GM12872 (cell line): ENCODE results near the gene ARHGEF1.

Source experiments
- CTCF ChIP-seq: IDR thresholded peaks from 3 replicates; pipeline ENCODE4 v1.5.1; 2011; ENCODE audit warnings: low read depth, mild to moderate bottlenecking, low read length, moderate library complexity; ENCODE audit not compliant: insufficient read depth

Gene ARHGEF1

GRCh38 chr19:41947091-41947490 lies 64.1 kb downstream of the ARHGEF1 start:
- TF ChIP-seq CTCF: no peak

- TF ChIP-seq CTCF: peak; percentile 100
Observed at GRCh38 chr19:41951686-41952172, 68.7 kb downstream of the ARHGEF1 start.

- no peak for TF ChIP-seq CTCF
Observed at GRCh38 chr19:41955521-41955920, 72.5 kb downstream of the ARHGEF1 start.

- no peak for TF ChIP-seq CTCF
Observed at GRCh38 chr19:41956621-41957020, 73.6 kb downstream of the ARHGEF1 start.
